ENCODE data around the gene C14orf180.

GRCh38 chr14:104560586-104560945, 19.0 kb upstream of the C14orf180 start:
- TF ChIP-seq, protein P1, sequence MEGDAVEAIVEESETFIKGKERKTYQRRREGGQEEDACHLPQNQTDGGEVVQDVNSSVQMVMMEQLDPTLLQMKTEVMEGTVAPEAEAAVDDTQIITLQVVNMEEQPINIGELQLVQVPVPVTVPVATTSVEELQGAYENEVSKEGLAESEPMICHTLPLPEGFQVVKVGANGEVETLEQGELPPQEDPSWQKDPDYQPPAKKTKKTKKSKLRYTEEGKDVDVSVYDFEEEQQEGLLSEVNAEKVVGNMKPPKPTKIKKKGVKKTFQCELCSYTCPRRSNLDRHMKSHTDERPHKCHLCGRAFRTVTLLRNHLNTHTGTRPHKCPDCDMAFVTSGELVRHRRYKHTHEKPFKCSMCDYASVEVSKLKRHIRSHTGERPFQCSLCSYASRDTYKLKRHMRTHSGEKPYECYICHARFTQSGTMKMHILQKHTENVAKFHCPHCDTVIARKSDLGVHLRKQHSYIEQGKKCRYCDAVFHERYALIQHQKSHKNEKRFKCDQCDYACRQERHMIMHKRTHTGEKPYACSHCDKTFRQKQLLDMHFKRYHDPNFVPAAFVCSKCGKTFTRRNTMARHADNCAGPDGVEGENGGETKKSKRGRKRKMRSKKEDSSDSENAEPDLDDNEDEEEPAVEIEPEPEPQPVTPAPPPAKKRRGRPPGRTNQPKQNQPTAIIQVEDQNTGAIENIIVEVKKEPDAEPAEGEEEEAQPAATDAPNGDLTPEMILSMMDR (conservative IDR thresholded peaks at IDR 0.05), result no peak
- no peak for TF ChIP-seq EZH2 (IDR thresholded peaks at IDR 0.05; ENCODE audit: low read depth)
